H9 (cell line): ENCODE results near the gene EPB41L4B. TPM values are rescaled to one million over a fixed set of nuclear protein-coding genes. Genes with fewer than 3 reads are reported as not detected.

ENCODE experiments used
- DNase-seq: peaks from one replicate; pipeline ENCODE4 v3.0.0-alpha.2; 2017
- H2AFZ ChIP-seq: one replicate; pipeline ENCODE4 v1.6.1; 2013; ENCODE audit warnings: mild to moderate bottlenecking, low read length, control low read depth, moderate library complexity
- H2AK5ac ChIP-seq: 2 replicates; pipeline ENCODE4 v1.6.1; 2013; ENCODE audit warnings: low read length, control low read depth, mixed read lengths; ENCODE audit not compliant: insufficient read length
- H2BK120ac ChIP-seq: one replicate; pipeline ENCODE4 v1.6.1; 2013; ENCODE audit warnings: low read depth, mild to moderate bottlenecking, low read length, control low read depth, inconsistent platforms; ENCODE audit not compliant: poor library complexity, severe bottlenecking
- H2BK12ac ChIP-seq: 2 replicates; pipeline ENCODE4 v1.6.1; 2013; ENCODE audit warnings: low read length, control low read depth, mixed read lengths, low read depth; ENCODE audit not compliant: insufficient read length
- H2BK15ac ChIP-seq: 2 replicates; pipeline ENCODE4 v1.6.1; 2013; ENCODE audit warnings: low read depth, low read length, control low read depth
- H2BK20ac ChIP-seq: one replicate; pipeline ENCODE4 v1.6.1; 2013; ENCODE audit warnings: low read depth, mild to moderate bottlenecking, low read length, control low read depth, inconsistent platforms; ENCODE audit not compliant: poor library complexity, severe bottlenecking
- H2BK5ac ChIP-seq: 2 replicates; pipeline ENCODE4 v1.6.1; 2013; ENCODE audit warnings: low read length, control low read depth, mixed read lengths; ENCODE audit not compliant: insufficient read length
- H3K14ac ChIP-seq: 2 replicates; pipeline ENCODE4 v1.6.1; 2013; ENCODE audit warnings: low read length, control low read depth; ENCODE audit not compliant: insufficient read depth
- H3K18ac ChIP-seq: 2 replicates; pipeline ENCODE4 v1.6.1; 2013; ENCODE audit warnings: low read depth, mild to moderate bottlenecking, mixed read lengths, low read length, control low read depth; ENCODE audit not compliant: insufficient read length
- H3K23ac ChIP-seq: 2 replicates; pipeline ENCODE4 v1.6.1; 2013; ENCODE audit warnings: low read length, control low read depth, mixed read lengths, low read depth; ENCODE audit not compliant: insufficient read length
- H3K23me2 ChIP-seq: 2 replicates; pipeline ENCODE4 v1.6.1; 2013; ENCODE audit warnings: low read depth, mild to moderate bottlenecking, mixed read lengths, low read length, control low read depth; ENCODE audit not compliant: insufficient read length, poor library complexity, severe bottlenecking
- H3K27ac ChIP-seq: 2 replicates; pipeline ENCODE4 v1.5.1; 2013; ENCODE audit warnings: low read length, control low read depth, mixed read lengths, low read depth; ENCODE audit not compliant: insufficient read length
- H3K27me3 ChIP-seq: 2 replicates; pipeline ENCODE4 v1.6.1; 2013; ENCODE audit warnings: low read length, control low read depth, inconsistent platforms; ENCODE audit not compliant: insufficient read depth
- H3K4ac ChIP-seq: 2 replicates; pipeline ENCODE4 v1.6.1; 2013; ENCODE audit warnings: low read depth, mild to moderate bottlenecking, control low read depth, inconsistent platforms, low read length, moderate library complexity
- H3K4me1 ChIP-seq: 2 replicates; pipeline ENCODE4 v1.6.1; 2013; ENCODE audit warnings: low read length, control low read depth, inconsistent platforms; ENCODE audit not compliant: insufficient read depth
- H3K4me2 ChIP-seq: 2 replicates; pipeline ENCODE4 v1.6.1; 2013; ENCODE audit warnings: low read length, control low read depth, mixed read lengths; ENCODE audit not compliant: insufficient read length, insufficient read depth
- H3K56ac ChIP-seq: 2 replicates; pipeline ENCODE4 v1.6.1; 2013; ENCODE audit warnings: low read depth, mild to moderate bottlenecking, mixed read lengths, low read length, control low read depth; ENCODE audit not compliant: insufficient read length
- H3K79me1 ChIP-seq: 2 replicates; pipeline ENCODE4 v1.6.1; 2013; ENCODE audit warnings: low read depth, mild to moderate bottlenecking, moderate library complexity, low read length, control low read depth, inconsistent platforms; ENCODE audit not compliant: insufficient read depth, poor library complexity, severe bottlenecking
- H3K79me2 ChIP-seq: 2 replicates; pipeline ENCODE4 v1.6.1; 2013; ENCODE audit warnings: low read length, control low read depth, inconsistent platforms; ENCODE audit not compliant: insufficient read depth
- H3K9ac ChIP-seq: 2 replicates; pipeline ENCODE4 v1.6.1; 2013; ENCODE audit warnings: low read length, control low read depth, mixed read lengths; ENCODE audit not compliant: insufficient read length; ENCODE audit errors: extremely low read depth
- H3K9me3 ChIP-seq: one replicate; pipeline ENCODE4 v1.6.1; 2013; ENCODE audit warnings: low read depth, low read length, inconsistent platforms; ENCODE audit not compliant: control insufficient read depth
- H3T11ph ChIP-seq: one replicate; pipeline ENCODE4 v1.6.1; 2013; ENCODE audit warnings: mild to moderate bottlenecking, low read length, control low read depth, inconsistent platforms
- H4K20me1 ChIP-seq: one replicate; pipeline ENCODE4 v1.6.1; 2013; ENCODE audit not compliant: control insufficient read depth, insufficient read length, insufficient read depth
- H4K5ac ChIP-seq: 2 replicates; pipeline ENCODE4 v1.6.1; 2013; ENCODE audit warnings: low read depth, mild to moderate bottlenecking, mixed read lengths, low read length, control low read depth; ENCODE audit not compliant: insufficient read length
- H4K8ac ChIP-seq: replicated peaks from 2 replicates; pipeline ENCODE4 v1.6.1; 2013; ENCODE audit warnings: low read length, control low read depth, mixed read lengths, low read depth; ENCODE audit not compliant: insufficient read length
- H4K91ac ChIP-seq: 2 replicates; pipeline ENCODE4 v1.6.1; 2013; ENCODE audit warnings: low read depth, mild to moderate bottlenecking, moderate library complexity, mixed read lengths, low read length, control low read depth; ENCODE audit not compliant: insufficient read length
- H3K27ac Mint-ChIP-seq, 3 experiments: 2 replicates in 2 of 3; 3 replicates in 1 of 3; pipeline ENCODE4 v1.8.0; 2020 to 2021; ENCODE audit warnings: mixed read lengths in 3 of 3, mild to moderate bottlenecking in 1 of 3, moderate library complexity in 1 of 3
- H3K27me3 Mint-ChIP-seq: 2 replicates; pipeline ENCODE4 v1.8.0; 2021; ENCODE audit warnings: low read depth, mild to moderate bottlenecking, moderate library complexity, mixed read lengths
- H3K36me3 Mint-ChIP-seq, 3 experiments: 2 replicates in 2 of 3; 3 replicates in 1 of 3; pipeline ENCODE4 v1.8.0; 2020 to 2021; ENCODE audit warnings: low read depth in 3 of 3, mixed read lengths in 3 of 3; ENCODE audit not compliant: insufficient read depth in 1 of 3
- H3K4me1 Mint-ChIP-seq, 2 experiments: 2 replicates each; pipeline ENCODE4 v1.8.0; 2020; ENCODE audit warnings: mixed read lengths in 2 of 2
- H3K4me3 Mint-ChIP-seq, 2 experiments: 2 replicates in 1 of 2; 3 replicates in 1 of 2; pipeline ENCODE4 v1.8.0; 2020 to 2021; ENCODE audit warnings: mild to moderate bottlenecking in 2 of 2, mixed read lengths in 2 of 2, moderate library complexity in 1 of 2
- H3K9me3 Mint-ChIP-seq, 2 experiments: 2 replicates in 1 of 2; 3 replicates in 1 of 2; pipeline ENCODE4 v1.8.0; 2020; ENCODE audit warnings: mild to moderate bottlenecking in 2 of 2, mixed read lengths in 2 of 2, moderate library complexity in 1 of 2
- WGBS: extraction: QIAGEN DNeasy Blood & Tissue Kit; methylation state at CpG from one replicate; pipeline ENCODE4 v1.1.7; 2013; ENCODE audit warnings: missing lambda C conversion rate, low lambda C conversion rate, mixed read lengths; ENCODE audit not compliant: insufficient read length; ENCODE audit errors: extremely low coverage; 5-methylcytosine and 5-hydroxymethylcytosine counted together
- total RNA-seq: library from RNA; stranded (reverse); gene quantifications from 2 replicates; pipeline ENCODE4 v1.2.1, GENCODE V29; 2021
- TF ChIP-seq, protein P1 (sequence below): fragments of 200-600 bp; sonication (generic); conservative IDR thresholded peaks from 3 replicates; pipeline ENCODE4 v1.8.0; 2021; ENCODE audit warnings: antibody characterized with exemption, mild to moderate bottlenecking

Gene EPB41L4B
- total RNA-seq, 1 experiment from 2014 or later: 18.9 TPM

DNA sequence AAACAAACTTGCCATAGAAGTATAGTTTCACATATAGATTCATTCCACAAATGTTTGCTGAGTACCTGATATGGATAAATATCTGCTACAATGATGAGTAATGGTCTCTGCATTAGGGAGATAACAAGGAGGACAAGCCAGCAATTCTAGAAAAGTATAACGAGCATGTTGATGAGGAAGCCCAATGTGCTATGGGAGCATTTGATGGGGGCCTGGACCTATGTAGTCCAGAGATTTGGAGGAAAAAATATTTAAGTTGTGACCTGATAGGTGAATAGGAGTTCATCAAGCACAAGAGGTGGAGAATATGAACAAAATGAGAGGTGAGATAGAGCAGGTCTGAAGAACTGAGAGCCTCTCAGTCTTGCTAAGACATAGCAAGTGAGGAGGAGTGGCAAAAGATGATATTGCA is 186.7 kb downstream of the EPB41L4B start:
- no peak overlapping the region for H4K8ac ChIP-seq
- no CpG with 5 or more reads among the region's 1 CpG for WGBS
- H3K4me1 Mint-ChIP-seq: no peaks in the 10 kb centered on the region

More for the DNA sequence above, 186.7 kb downstream of the EPB41L4B start:
- Mint-ChIP-seq H3K27me3 (no peaks in the 10 kb centered on the region), H3K27ac (no peak overlapping the region), H3K4me3 (no peak overlapping the region), H3K9me3 (no peaks in the 10 kb centered on the region), H3K36me3 (no peaks in the 10 kb centered on the region)
- Histone ChIP-seq H2BK12ac (no peak overlapping the region), H3K56ac (no peak overlapping the region), H3K4ac (no peak overlapping the region), H2AK5ac (no peak overlapping the region), H3K4me2 (no peak overlapping the region), H2BK120ac (no peak overlapping the region), H3K23me2 (no peaks in the 10 kb centered on the region), H4K91ac (no peak overlapping the region), H4K20me1 (no peaks in the 10 kb centered on the region), H3K9me3 (no peaks in the 10 kb centered on the region), H3K14ac (no peak overlapping the region), H3K79me1 (no peaks in the 10 kb centered on the region), H3K23ac (no peak overlapping the region), H2BK5ac (no peak overlapping the region), H3K18ac (no peak overlapping the region), H3K9ac (no peak overlapping the region), H3K79me2 (no peaks in the 10 kb centered on the region), H3K4me1 (no peaks in the 10 kb centered on the region), H3K27ac (no peak overlapping the region), H2BK20ac (no peak overlapping the region), H3K27me3 (no peaks in the 10 kb centered on the region), H3T11ph (no peak overlapping the region), H2BK15ac (no peak overlapping the region), H2AFZ (no peak overlapping the region), H4K5ac (no peak overlapping the region)
- DNase-seq: no peak
- TF ChIP-seq, protein P1, sequence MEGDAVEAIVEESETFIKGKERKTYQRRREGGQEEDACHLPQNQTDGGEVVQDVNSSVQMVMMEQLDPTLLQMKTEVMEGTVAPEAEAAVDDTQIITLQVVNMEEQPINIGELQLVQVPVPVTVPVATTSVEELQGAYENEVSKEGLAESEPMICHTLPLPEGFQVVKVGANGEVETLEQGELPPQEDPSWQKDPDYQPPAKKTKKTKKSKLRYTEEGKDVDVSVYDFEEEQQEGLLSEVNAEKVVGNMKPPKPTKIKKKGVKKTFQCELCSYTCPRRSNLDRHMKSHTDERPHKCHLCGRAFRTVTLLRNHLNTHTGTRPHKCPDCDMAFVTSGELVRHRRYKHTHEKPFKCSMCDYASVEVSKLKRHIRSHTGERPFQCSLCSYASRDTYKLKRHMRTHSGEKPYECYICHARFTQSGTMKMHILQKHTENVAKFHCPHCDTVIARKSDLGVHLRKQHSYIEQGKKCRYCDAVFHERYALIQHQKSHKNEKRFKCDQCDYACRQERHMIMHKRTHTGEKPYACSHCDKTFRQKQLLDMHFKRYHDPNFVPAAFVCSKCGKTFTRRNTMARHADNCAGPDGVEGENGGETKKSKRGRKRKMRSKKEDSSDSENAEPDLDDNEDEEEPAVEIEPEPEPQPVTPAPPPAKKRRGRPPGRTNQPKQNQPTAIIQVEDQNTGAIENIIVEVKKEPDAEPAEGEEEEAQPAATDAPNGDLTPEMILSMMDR: no peak
